Stimulated activated CD4-positive, alpha-beta T cell treated with anti-CD3 and anti-CD28 coated beads, TNF-alpha, amount 100 ng/mL, for 1 hour (primary cell): ENCODE measurements around the gene PSMD5.
"Not testable (repeated sequence)": the region's sequence is repeated elsewhere in the genome, so short reads cannot be mapped to it uniquely, and the experiment has no call there.

Experiments used
- DNase-seq, 3 donors: peaks; one replicate each; pipeline ENCODE4 v3.0.0-alpha.2; 2020; ENCODE audit warnings: low read depth in 3 of 3, low spot score in 1 of 3

The PSMD5 gene

DNA sequence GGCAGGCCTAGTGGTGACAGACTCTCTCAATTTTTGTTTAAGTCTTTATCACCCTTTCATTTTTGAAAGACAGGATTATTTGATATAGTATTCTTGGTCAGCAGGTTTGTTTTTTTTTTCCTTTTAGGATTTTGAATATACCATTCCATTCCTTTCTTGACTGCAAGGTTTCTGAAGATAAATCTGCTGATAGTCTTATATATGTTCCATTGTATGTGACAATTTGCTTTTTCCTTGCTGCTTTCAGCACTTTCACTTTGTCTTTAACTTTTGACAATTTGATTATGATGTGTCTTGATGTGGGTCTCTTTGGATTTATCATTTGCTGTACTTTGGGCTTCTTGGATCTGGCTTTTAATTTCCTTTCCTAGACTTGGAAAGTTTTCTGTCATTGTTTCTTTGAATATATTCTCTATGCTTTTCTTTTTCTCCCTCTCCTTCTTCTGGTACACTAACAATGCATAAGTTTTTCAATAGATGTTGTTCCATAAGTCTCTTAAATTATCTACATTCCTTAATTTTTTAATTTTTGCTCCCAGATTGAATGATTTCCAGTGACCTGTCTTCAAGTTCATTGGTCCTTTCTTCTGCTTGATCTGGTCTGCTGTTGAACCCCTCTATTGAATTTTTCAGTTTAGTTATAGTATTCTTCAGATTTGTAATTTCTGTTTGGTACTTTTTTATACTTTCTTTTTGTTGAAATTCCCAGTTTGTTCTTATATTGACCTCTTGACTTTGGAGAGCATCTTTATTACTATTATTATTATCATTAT, 34.9 kb downstream of the PSMD5 start:
- DNase-seq = no peak

DNA sequence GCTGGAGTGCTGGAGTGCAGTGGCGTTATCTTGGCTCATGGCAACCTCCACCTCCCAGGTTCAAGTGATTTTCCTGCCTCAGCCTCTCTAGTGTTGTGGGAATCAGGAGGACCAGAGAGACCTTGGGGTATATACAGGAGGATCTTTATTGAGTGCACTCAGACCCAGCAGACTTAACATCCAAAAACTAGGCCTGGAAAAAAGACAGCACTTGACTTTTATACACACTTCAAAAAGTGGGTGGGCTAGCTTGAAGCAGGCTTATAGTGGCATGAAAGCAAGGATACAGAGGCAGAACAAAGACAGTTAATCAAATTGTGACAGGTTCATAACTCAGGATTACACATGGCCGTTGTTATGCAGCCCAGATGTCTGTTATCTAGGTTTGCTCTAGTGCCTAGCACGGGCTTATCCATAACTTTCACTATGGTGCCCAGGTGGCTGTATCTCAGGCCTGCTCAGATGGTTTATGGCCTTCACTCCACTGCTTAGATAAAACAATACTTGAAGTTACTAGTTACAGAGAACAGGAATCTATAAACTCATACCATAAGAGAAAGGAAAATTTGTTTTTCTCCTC, 37.8 kb downstream of the PSMD5 start:
- DNase-seq = not testable (repeated sequence)

DNA sequence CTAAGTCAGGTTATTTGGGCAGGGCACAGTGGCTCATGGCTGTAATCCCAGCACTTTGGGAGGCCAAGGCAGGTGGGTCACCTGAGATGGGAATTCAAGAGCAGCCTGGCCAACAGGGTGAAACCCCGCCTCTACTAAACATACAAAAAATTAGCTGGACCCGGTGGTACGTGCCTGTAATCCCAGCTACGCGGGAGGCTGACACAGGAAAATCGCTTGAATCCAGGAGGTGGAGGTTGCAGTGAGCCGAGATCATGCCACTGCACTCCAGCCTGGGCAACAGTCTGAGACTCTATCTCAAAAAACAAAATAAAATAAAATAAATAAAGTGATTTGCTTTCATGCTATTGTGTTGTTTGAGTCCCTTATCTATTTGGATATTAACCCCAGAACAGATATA, 41.3 kb downstream of the PSMD5 start:
- DNase-seq = no peak

DNA sequence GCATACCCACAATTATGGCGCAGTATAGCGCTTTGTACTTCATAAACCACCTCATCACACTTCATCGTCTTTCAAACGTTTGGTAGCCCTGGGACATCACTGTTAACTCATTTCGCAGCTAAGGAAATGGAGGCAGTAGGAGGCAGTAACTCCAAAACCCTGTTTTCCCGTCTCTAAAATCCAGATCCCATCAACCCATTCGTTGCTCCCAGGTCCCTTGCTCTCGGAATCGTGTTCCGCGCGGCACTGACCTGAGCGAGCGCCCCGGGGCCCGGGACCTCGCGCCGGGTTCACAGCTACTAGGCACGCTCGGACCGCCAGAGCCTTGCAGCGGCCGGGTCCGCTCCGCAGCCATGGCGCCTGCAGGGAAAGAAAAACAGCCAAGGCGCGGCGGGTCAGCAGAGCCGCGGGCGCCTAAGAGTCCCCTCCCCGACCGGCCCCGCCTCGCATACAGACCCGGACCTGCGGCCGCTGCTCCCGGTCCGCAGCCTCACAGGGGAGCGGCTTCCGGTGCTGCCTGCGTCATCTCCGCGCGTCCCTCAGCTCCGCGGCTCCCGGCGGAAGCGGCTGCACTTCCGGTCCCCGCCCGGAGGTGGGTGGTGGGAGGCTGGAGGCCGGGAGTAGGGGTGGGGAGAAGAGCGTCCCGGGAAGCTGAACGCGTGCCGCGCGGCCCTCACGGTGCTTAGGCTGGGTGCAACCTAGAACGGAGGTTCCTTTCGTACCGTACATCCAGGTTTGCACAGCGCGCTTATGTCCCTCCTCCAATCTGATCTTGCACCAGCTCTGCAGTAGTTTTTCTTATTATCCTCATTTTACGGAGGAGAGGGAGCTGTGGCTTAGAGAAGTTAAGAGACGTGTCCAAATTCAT, 49.6 kb downstream of the PSMD5 start, which contains the start of gene FBXW2:
Gene FBXW2, minus strand, starts transcription at position 519 of the 868 bp plus-strand sequence. CDS start 5,158 bp downstream, outside the sequence.
- peak; percentile 54 to 81 (median 56) for DNase-seq

DNA sequence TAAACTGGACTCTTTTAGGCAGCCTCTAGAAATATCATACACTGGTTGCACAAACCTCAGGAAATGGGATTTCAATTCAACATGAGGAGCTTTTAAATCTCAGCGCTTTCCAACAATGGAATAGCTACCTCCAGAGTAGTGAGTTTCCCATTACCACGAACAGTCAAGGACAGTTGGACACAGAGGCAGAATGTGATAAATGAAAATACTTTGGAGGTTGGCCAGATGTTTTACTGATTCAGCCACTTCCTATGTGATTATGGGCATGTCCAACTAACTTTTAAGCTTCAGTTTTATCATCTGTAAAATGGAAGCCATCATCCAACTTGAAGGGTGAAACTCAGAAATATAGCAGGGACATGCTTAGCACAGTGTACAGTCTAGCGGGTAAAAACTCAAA, 51.6 kb downstream of the PSMD5 start:
- no peak for DNase-seq

DNA sequence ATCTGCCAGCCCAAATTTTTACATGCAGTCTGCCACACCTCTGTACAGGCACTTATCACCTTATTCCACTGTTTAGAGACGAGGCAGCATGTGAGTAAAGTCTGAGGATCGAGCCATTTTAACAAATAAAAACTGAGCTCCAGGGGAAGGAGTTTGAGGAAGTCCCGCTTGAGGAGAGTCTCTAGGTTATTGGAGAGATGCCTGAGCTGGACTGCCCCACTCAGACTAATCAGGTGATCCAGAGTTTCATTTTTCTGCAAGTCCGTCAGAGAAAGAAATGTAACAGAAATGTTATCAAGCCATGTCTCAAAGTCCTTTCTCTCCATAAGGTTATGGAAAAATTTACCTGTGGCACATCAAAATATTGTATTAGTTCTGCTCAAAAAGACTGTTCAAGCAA, 54.8 kb downstream of the PSMD5 start:
- no peak for DNase-seq

DNA sequence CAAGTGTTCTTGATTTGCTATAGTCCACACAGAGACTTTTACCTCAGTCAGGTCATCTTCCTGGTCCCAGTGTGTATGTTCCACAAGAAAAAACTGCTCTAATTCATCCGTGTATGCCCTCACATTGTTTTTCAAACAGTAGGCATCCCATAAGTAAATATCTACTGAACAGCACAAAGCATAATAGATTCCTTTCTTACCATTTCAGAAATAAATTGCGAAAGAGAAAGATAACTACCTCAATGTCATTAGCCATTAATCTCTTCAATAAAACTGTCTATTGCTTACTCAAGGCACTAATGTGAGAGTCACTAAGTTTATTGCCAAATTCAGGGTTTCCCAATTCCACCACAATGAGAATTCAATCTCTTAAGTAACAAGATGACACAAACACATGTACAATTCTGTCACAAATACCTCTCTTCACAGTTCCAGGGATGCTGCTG, 59.1 kb downstream of the PSMD5 start:
- no peak for DNase-seq

DNA sequence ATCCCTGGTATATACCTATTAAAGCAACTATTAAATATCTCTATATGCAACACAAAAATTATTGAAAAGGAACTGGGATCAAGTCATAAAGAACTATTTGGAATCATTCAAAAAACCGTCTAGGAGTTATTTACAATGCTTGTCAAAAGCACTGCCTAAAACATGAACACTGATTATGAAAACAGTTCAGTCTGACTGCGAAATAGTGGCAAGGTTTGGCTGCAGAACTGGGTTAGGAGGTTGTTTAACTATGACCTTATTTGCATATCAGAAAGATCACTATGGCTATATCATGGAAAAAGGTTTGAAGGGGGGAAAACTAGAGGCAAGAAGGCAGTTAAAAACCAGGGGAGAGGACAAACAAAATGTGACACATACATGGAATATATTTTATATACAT, 61.5 kb downstream of the PSMD5 start:
- DNase-seq = no peak

DNA sequence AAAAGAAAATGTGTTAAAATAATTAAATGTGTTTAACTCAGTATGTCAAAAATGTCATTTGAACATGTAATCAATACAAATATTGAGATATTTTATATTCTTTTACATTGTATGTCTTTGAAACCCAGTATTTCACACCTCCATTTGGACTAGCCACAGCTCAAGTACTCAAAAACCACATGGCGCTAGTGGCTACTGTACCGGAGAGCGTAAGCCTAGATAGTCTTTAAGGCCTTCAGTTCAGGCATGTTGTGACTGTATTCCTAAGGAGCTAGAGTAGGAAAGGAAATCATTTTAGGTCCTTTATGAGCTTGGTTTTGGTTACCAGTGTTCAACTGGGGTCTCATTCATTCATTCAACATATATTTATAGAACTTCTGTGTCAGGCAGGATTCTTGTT, 62.4 kb downstream of the PSMD5 start:
- DNase-seq = no peak

DNA sequence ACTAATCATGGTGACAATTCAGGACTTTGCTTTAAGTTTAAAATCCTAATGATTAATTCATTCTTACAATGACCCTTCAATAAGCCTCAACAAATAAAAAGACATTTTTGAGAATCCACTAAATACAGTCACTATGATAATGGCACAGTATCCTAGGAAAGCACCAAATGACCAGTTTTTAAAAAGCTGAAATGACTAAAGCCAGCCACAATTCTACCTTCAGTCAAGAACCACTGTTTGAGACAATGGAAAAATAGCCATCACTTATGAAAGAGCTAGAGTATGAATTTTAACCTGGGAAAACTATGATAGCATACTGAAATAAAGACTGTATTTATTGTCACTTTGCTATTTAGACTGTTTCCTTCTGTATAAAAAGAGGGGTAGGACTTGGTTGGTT, 63.5 kb downstream of the PSMD5 start:
- no peak for DNase-seq

DNA sequence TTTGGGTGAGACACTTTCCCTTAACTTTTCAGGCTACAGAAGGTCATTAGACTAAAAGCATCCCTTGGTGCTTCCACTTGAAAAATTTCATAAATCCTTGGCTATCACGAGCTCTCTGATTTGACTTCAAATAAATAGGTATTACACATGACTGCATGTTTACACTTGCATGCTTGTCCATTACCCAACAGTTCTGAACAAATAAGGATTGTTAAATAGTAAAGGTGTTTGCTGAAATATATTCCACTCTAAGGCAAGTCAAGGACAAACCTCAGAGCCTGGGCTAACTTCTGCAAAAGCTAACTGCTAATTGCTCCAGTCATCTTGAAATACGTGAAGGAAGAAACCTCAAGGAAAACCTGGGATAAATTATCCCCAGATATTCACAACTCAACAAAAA, 64.0 kb downstream of the PSMD5 start:
- DNase-seq = no peak

DNA sequence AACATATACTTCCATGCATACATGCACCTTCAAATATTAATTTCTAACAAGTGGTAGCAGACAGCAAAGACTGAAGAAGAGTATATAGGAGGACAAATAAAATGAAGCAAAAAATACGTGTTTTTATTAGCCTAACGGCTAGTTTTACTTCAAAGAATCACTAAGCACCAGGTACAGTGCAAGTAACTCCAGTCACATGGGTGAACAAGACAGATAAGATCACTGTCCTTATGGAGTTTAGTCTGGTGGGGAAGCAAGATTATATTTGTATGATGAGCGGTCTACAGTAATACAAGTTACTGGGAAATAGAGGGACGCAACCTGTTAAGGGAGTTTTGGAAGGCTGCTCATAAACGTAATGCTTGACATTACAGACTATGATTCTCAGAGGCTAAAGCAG, 65.5 kb downstream of the PSMD5 start:
- no peak for DNase-seq

DNA sequence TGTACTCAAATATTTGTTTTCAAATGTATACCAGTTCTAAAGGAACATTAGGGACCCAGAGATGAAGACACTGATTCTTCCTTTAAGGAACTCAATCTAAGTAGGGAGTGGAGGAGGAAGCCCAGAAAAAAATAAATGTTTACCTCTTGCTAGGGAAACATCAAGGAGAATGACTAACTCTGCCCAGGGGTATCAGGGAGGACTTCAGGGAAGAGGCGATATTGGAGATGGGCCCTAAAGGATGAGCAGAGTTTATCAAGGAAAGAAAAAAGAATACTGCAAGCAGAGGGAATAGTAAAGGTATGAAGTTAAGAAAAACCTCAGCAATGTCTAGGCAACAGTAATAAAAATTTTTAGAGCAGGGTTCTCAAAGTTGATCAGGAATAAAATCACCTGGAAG, 65.9 kb downstream of the PSMD5 start:
- DNase-seq = no peak

DNA sequence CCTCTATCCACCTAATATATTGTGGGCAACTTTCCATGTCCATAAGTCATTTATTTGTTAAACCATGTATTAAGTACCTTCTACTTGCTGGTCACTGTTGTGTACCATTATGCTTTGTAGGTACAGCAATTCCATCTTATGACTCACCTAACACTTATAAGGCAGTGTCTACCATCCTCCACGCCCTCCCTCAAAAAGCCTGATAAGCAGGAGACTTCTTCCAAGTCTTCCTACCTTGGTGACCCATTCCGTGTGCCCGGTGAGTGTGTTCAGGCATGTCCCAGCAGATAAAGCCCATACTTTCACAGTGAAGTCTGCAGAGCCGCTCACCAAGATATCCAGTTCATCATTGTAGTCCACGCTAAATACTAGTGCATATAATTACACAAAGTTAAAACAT, 66.9 kb downstream of the PSMD5 start:
- DNase-seq = no peak

DNA sequence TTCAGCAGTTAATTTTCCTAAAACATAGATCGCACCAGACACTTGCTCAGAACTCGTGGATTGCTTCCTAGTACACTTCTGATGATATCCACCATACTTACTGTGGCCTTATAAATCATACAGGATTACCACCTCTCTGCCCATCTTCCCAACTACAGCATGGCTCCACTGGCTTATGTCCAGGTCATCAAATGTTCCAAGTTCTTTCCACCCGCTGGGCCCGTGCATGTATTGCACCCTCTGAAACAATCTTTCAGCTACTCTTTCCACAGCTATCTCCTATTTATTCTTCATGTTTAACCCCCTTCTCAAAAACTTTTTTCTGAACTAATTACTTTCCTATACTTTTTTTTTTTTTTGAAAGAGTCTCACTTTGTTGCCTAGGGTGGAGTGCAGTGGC, 68.0 kb downstream of the PSMD5 start:
- no peak for DNase-seq

DNA sequence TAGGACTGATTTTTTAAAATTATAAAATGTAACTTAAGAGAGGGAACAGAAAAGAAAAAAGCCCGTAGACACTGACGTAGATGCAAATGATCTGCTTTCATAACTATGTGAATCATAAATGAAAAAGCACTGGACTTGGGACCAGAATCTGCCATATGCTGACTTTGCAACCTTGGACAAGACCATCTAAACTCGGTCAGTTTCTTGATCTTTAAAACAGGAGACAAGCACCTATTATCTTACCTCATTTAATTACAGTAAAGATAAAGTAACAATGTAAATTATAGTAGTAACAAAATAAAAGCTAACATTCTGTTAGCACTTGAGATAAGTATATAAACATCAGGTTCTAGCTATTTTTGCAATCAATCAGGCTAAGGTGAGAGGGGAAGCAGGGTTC, 69.5 kb downstream of the PSMD5 start:
- no peak for DNase-seq

DNA sequence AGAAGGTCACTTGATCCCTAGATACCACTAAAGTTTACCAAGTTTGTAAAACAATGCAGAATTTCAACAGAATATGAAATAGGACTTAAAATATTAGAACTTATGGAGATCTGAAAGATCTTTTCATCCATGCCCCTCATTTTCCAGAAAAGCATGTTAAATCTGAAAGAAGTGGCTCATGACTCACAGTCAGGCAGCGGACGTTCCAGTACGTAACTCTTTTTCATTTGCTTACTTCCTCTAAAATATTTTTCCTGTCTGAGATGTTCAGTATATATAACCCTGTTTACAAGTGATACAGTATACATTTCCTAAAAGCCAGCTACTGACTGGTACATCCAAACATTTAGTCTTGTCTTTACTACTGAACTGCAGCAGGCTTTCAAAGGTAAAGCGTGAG, 71.8 kb downstream of the PSMD5 start:
- no peak for DNase-seq

DNA sequence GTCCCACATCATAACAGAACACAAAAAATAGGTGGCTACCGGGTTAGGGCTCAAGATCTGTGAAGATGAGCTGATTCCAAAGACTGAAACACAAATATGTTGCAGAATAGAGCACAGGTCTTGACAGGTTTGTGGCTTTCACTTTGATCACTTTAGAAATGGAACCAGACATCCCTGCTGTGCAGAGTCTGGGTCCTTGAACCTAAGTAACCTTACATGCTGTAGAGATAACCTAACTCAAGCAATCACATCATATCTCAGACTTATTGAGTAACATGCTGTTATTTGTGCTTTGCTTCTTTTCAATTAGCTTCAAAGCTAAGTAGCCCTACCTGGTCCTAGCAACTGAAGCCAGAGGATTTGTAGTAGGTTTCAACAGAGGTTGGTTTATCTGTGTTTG, 73.8 kb downstream of the PSMD5 start:
- no peak for DNase-seq

DNA sequence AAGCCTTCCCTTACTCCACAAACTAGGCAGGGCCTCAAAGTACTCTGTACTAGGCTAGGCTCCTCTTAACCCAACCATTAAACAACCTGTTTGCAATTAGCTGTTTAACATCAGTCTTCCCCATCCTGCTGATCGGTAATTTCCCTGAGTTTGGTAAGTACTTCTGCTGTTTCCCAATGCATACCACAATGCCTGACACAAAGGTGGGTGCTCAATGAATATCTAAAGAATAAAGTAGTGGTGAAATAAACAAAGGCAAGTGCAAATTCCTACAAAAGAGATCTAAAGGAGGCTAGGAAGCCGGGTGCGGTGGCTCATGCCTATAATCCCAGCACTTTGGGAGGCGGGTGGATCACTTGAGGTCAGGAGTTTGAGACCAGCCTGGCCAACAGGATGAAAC, 74.5 kb downstream of the PSMD5 start:
- DNase-seq = no peak

DNA sequence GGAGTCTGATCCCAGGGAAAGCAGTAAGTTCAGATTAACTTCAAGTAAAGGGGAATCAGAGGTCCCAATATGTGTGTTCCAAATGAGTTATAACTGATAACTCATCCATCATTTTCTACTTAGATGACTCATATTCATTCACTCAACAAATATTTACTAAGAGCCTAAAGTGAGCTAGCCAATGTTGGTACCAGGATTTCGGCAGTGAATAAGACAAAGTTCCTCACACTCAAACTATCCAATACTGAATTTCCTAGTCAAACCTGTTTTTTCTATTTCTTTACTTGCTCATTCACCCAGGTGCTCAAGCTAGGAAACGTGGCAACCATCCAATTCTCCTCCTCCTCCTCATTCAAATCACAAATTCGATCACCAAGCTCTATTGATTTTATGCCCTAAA, 75.3 kb downstream of the PSMD5 start:
- no peak for DNase-seq
